Skeletal muscle cell (primary cell): ENCODE data around the gene GPR18.
"Not testable (repeated sequence)": the region's sequence is repeated elsewhere in the genome, so short reads cannot be mapped to it uniquely, and the experiment has no call there.

ENCODE experiments used
- DNase-seq: peaks from one replicate; pipeline ENCODE4 v3.0.0-alpha.2; 2010; ENCODE audit warnings: low read depth
- H3K4me3 ChIP-seq: 2 replicates; pipeline ENCODE4 v1.5.1; 2011; ENCODE audit warnings: low read depth, mild to moderate bottlenecking, control low read depth, low read length, moderate library complexity

The GPR18 gene

GRCh38 chr13:99249178-99249577, 9.0 kb downstream of the GPR18 start:
- DNase-seq, H3K4me3 ChIP-seq: not testable (repeated sequence)

- no peak overlapping the region for H3K4me3 ChIP-seq
- no peak for DNase-seq
Measured at GRCh38 chr13:99246100-99246499, 12.1 kb downstream of the GPR18 start.

- no peak for DNase-seq
- no peak overlapping the region for H3K4me3 ChIP-seq
Measured at GRCh38 chr13:99237981-99238662, 20.1 kb downstream of the GPR18 start.

GRCh38 chr13:99231721-99232120, 26.5 kb downstream of the GPR18 start:
- no peak overlapping the region for H3K4me3 ChIP-seq
- DNase-seq, result no peak

GRCh38 chr13:99230991-99231390, 27.2 kb downstream of the GPR18 start:
- DNase-seq, result no peak
- no peak overlapping the region for H3K4me3 ChIP-seq

- not testable (repeated sequence) for DNase-seq
Measured at GRCh38 chr13:99230588-99230987, 27.6 kb downstream of the GPR18 start.

GRCh38 chr13:99228737-99229691, 29.2 kb downstream of the GPR18 start:
- no peak overlapping the region for H3K4me3 ChIP-seq
- DNase-seq, result peak; percentile 7

More at GRCh38 chr13:99230588-99230987, 27.6 kb downstream of the GPR18 start:
- H3K4me3 ChIP-seq, result not testable (repeated sequence)

GRCh38 chr13:99227909-99228688, 30.1 kb downstream of the GPR18 start:
- no peak for DNase-seq
- no peak overlapping the region for H3K4me3 ChIP-seq

- no peak for DNase-seq
- H3K4me3 ChIP-seq, result no peak overlapping the region
Measured at GRCh38 chr13:99227331-99227900, 30.8 kb downstream of the GPR18 start.

GRCh38 chr13:99226513-99226912, 31.7 kb downstream of the GPR18 start:
- no peak for DNase-seq
- no peak overlapping the region for H3K4me3 ChIP-seq

GRCh38 chr13:99225078-99225477, 33.1 kb downstream of the GPR18 start:
- H3K4me3 ChIP-seq, result no peak overlapping the region
- DNase-seq, result no peak

- H3K4me3 ChIP-seq, result no peak overlapping the region
- DNase-seq, result no peak
Measured at GRCh38 chr13:99224021-99224420, 34.2 kb downstream of the GPR18 start.

GRCh38 chr13:99223587-99223986, 34.6 kb downstream of the GPR18 start:
- DNase-seq, result no peak
- H3K4me3 ChIP-seq, result no peak overlapping the region

GRCh38 chr13:99221567-99222239, 36.5 kb downstream of the GPR18 start:
- H3K4me3 ChIP-seq, result no peak overlapping the region
- DNase-seq, result no peak

- no peak for DNase-seq
- H3K4me3 ChIP-seq, result no peak overlapping the region
Measured at GRCh38 chr13:99220199-99220935, 37.8 kb downstream of the GPR18 start.

- no peak overlapping the region for H3K4me3 ChIP-seq
- no peak for DNase-seq
Measured at GRCh38 chr13:99218969-99219368, 39.2 kb downstream of the GPR18 start.

- no peak for DNase-seq
- no peak overlapping the region for H3K4me3 ChIP-seq
Measured at GRCh38 chr13:99218545-99218944, 39.6 kb downstream of the GPR18 start.

GRCh38 chr13:99218126-99218525, 40.1 kb downstream of the GPR18 start:
- no peak overlapping the region for H3K4me3 ChIP-seq
- DNase-seq, result no peak
